Keratinocyte (primary cell): Measurements from ENCODE around the gene NXN. TPM values are rescaled to one million over a fixed set of nuclear protein-coding genes. Genes with fewer than 3 reads are reported as not detected.

ENCODE experiments used
- DNase-seq: peaks from one replicate; pipeline ENCODE4 v3.0.0-alpha.2; 2011; ENCODE audit warnings: low read depth, missing footprints, low spot score
- FAIRE-seq: peaks from 2 replicates; lab custom pipeline; 2011; peaks lifted over from hg19 to GRCh38; lab: Jason Lieb, UNC
- H2AFZ ChIP-seq: 2 replicates; pipeline ENCODE4 v1.6.0; 2012; ENCODE audit warnings: low read length, control low read depth, inconsistent platforms; ENCODE audit not compliant: control insufficient read depth
- H3K27ac ChIP-seq: 2 replicates; pipeline ENCODE4 v1.5.1; 2011; ENCODE audit warnings: low read length; ENCODE audit not compliant: control insufficient read depth, insufficient read depth
- H3K27me3 ChIP-seq: 3 replicates; pipeline ENCODE4 v1.6.0; 2011; ENCODE audit warnings: low read length; ENCODE audit not compliant: control insufficient read depth, insufficient read depth; ENCODE audit errors: extremely low read depth
- H3K36me3 ChIP-seq, 2 experiments: 2 replicates in 1 of 2; 3 replicates in 1 of 2; pipeline ENCODE4 v1.5.1; 2011; ENCODE audit warnings: low read length in 2 of 2, mild to moderate bottlenecking in 1 of 2; ENCODE audit not compliant: control insufficient read depth in 2 of 2, insufficient read depth in 2 of 2; ENCODE audit errors: extremely low read depth in 1 of 2
- H3K4me1 ChIP-seq: 3 replicates; pipeline ENCODE4 v1.5.1; 2011; ENCODE audit warnings: low read length; ENCODE audit not compliant: control insufficient read depth, insufficient read depth; ENCODE audit errors: extremely low read depth
- H3K4me2 ChIP-seq: 3 replicates; pipeline ENCODE4 v1.6.0; 2011; ENCODE audit warnings: low read depth, low read length; ENCODE audit not compliant: control insufficient read depth, insufficient read depth; ENCODE audit errors: extremely low read depth
- H3K4me3 ChIP-seq, 3 experiments: fragments of 200-600 bp in 1 of 3; sonication (generic) in 1 of 3; 2 replicates in 2 of 3; 3 replicates in 1 of 3; pipeline ENCODE4 v1.5.1; 2011 to 2016; ENCODE audit warnings: low read length in 3 of 3, mild to moderate bottlenecking in 3 of 3, control low read depth in 2 of 3, inconsistent platforms in 1 of 3, low read depth in 1 of 3, mixed read lengths in 1 of 3, mixed run types in 1 of 3, moderate library complexity in 1 of 3; ENCODE audit not compliant: control insufficient read depth in 2 of 3, insufficient read depth in 2 of 3; ENCODE audit errors: extremely low read depth in 1 of 3
- H3K79me2 ChIP-seq: 2 replicates; pipeline ENCODE4 v1.6.0; 2012; ENCODE audit warnings: low read length; ENCODE audit not compliant: control insufficient read depth, insufficient read depth
- H3K9ac ChIP-seq: 3 replicates; pipeline ENCODE4 v1.6.0; 2011; ENCODE audit warnings: low read length; ENCODE audit not compliant: control insufficient read depth, insufficient read depth; ENCODE audit errors: extremely low read depth
- H3K9me1 ChIP-seq: 3 replicates; pipeline ENCODE4 v1.6.0; 2011; ENCODE audit warnings: low read length; ENCODE audit not compliant: control insufficient read depth, insufficient read depth; ENCODE audit errors: extremely low read depth
- H3K9me3 ChIP-seq: 2 replicates; pipeline ENCODE4 v1.5.1; 2012; ENCODE audit warnings: low read depth, low read length; ENCODE audit not compliant: control insufficient read depth
- H4K20me1 ChIP-seq: 3 replicates; pipeline ENCODE4 v1.6.0; 2011; ENCODE audit warnings: low read length; ENCODE audit not compliant: control insufficient read depth, insufficient read depth; ENCODE audit errors: extremely low read depth
- EZH2 ChIP-seq: IDR thresholded peaks from one replicate; pipeline ENCODE4 v1.6.1; 2012; ENCODE audit warnings: inconsistent platforms, mild to moderate bottlenecking, low read length, moderate library complexity
- dilution Hi-C: fragments of 300-500 bp; cut with MboI; formaldehyde crosslinking; loops from one replicate; pipeline ENCODE4 v1.7.0; 2020; ENCODE audit warnings: low sequenced_read_pairs; ENCODE audit not compliant: extremely low pct_ligation_motif_present
- polyA plus RNA-seq, 5 experiments: library from polyadenylated mRNA; depleted of rRNA in 3 of 5; stranded (reverse) in 3 of 5; stranded (forward) in 1 of 5; unstranded in 1 of 5; fragments of >200 nt; gene quantifications; 1 replicate in 1 of 5; 2 replicates in 3 of 5; 3 replicates in 1 of 5; pipeline versions ENCODE4 v1.2.1 to v1.2.3, GENCODE V29; 2011 to 2012; ENCODE audit warnings: missing spikeins in 2 of 5, low read depth in 1 of 5, low replicate concordance in 1 of 5
- TF ChIP-seq, protein P1 (sequence below), 3 experiments: IDR thresholded peaks in 1 of 3; conservative IDR thresholded peaks in 1 of 3; optimal IDR thresholded peaks in 1 of 3; 2 replicates in 2 of 3; 3 replicates in 1 of 3; pipeline versions ENCODE3 to v1.5.1; 2011; ENCODE audit warnings: low read length in 3 of 3, mild to moderate bottlenecking in 3 of 3, moderate library complexity in 2 of 3, control low read depth in 1 of 3, inconsistent platforms in 1 of 3; ENCODE audit not compliant: insufficient read depth in 2 of 3; ENCODE audit errors: extremely low read depth in 1 of 3

The NXN gene
- polyA plus RNA-seq, 1 donor (not counting 4 experiments of a cell fraction or from before 2014, with no cell fraction given) = 94.4 TPM

DNA sequence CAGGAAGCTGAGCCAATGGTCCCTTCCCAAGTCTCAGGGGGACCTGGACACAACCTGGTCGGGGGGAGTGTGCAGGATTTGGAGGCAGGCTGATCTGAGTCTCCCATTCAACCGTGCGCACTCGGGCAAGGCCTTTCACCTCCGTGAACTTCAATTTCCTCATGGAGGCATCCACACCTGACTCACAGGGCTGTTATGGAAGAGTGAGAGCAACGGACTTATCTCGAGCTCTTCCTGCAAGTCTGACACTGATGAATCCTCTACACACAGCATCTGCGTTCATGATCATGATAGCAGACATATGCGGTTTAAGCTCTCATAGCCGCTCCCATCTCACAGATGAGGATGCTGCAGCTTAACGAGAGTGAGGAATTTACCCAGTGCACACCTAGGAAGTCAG lies 39.0 kb upstream of the NXN start:
- no peaks in the 10 kb centered on the region for H3K4me1 ChIP-seq
- H3K27me3 ChIP-seq = no peaks in the 10 kb centered on the region
- H3K4me2 ChIP-seq = no peak overlapping the region
- no peak overlapping the region for H3K4me3 ChIP-seq
- H3K79me2 ChIP-seq = no peaks in the 10 kb centered on the region
- TF ChIP-seq, protein P1, sequence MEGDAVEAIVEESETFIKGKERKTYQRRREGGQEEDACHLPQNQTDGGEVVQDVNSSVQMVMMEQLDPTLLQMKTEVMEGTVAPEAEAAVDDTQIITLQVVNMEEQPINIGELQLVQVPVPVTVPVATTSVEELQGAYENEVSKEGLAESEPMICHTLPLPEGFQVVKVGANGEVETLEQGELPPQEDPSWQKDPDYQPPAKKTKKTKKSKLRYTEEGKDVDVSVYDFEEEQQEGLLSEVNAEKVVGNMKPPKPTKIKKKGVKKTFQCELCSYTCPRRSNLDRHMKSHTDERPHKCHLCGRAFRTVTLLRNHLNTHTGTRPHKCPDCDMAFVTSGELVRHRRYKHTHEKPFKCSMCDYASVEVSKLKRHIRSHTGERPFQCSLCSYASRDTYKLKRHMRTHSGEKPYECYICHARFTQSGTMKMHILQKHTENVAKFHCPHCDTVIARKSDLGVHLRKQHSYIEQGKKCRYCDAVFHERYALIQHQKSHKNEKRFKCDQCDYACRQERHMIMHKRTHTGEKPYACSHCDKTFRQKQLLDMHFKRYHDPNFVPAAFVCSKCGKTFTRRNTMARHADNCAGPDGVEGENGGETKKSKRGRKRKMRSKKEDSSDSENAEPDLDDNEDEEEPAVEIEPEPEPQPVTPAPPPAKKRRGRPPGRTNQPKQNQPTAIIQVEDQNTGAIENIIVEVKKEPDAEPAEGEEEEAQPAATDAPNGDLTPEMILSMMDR (optimal IDR thresholded peaks at IDR 0.05 in 1 of 3, IDR thresholded peaks at IDR 0.05 in 1 of 3, conservative IDR thresholded peaks at IDR 0.05 in 1 of 3; ENCODE audit: extremely low read depth in 1 of 3, insufficient read depth in 2 of 3, low read length in 3 of 3) = no peak
- TF ChIP-seq EZH2 = no peak
- no peaks in the 10 kb centered on the region for H3K9me3 ChIP-seq
- DNase-seq (no peak), FAIRE-seq (no peak)
- H3K9ac ChIP-seq = no peak overlapping the region
- H2AFZ ChIP-seq = no peak overlapping the region
- no peaks in the 10 kb centered on the region for H3K36me3 ChIP-seq
- no peak overlapping the region for H3K27ac ChIP-seq
- dilution Hi-C loops = no loop called here
- H3K9me1 ChIP-seq = no peaks in the 10 kb centered on the region
- no peaks in the 10 kb centered on the region for H4K20me1 ChIP-seq

DNA sequence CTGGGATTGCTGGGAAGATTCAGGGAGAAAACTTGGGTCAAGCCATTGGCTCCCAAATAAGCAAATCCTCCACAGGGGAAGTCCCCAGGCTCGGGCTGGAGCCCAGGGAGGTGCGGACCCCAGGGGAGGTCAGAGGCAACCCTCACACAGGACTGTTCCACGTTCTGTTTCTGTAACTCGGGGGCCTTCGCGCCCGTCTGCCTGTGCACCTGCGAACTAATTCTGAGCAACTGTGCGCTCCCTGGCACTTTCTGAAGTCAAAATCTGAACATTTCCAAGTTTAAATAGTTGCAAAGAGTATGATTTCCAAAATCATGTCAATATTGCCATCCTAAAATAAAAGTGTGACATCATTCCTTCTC lies 34.1 kb upstream of the NXN start:
- Histone ChIP-seq H3K4me2 (no peak overlapping the region), H3K4me1 (no peaks in the 10 kb centered on the region), H3K9me1 (no peaks in the 10 kb centered on the region), H2AFZ (no peak overlapping the region), H3K27me3 (no peaks in the 10 kb centered on the region), H3K27ac (no peak overlapping the region), H3K9ac (no peak overlapping the region), H4K20me1 (no peaks in the 10 kb centered on the region), H3K36me3 (peaks cover 2 to 5% of the 10 kb centered on the region in 2 experiments), H3K9me3 (no peaks in the 10 kb centered on the region), H3K4me3 (no peak overlapping the region), H3K79me2 (no peaks in the 10 kb centered on the region)
- dilution Hi-C loops = no loop called here
- TF ChIP-seq EZH2 = no peak
- TF ChIP-seq, protein P1 (optimal IDR thresholded peaks at IDR 0.05 in 1 of 3, IDR thresholded peaks at IDR 0.05 in 1 of 3, conservative IDR thresholded peaks at IDR 0.05 in 1 of 3; ENCODE audit: extremely low read depth in 1 of 3, insufficient read depth in 2 of 3, low read length in 3 of 3) = no peak
- DNase-seq (no peak), FAIRE-seq (no peak)
